Dendritic cell treated with granulocyte-macrophage colony-stimulating factor and Interleukin-4, amounts not matched to agents 40 ng/mL and 50 ng/mL, for 4 days (primary cell): ENCODE results near the gene ACRV1.
"Not testable (repeated sequence)": the region's sequence is repeated elsewhere in the genome, so short reads cannot be mapped to it uniquely, and the experiment has no call there.

Experiments
- H3K27ac Mint-ChIP-seq: one replicate; pipeline ENCODE4 v1.8.0; 2022; ENCODE audit warnings: mild to moderate bottlenecking, mixed read lengths
- H3K27me3 Mint-ChIP-seq: one replicate; pipeline ENCODE4 v1.8.0; 2022; ENCODE audit warnings: mild to moderate bottlenecking, mixed read lengths
- H3K36me3 Mint-ChIP-seq: one replicate; pipeline ENCODE4 v1.8.0; 2022; ENCODE audit warnings: low read depth, mixed read lengths
- H3K4me1 Mint-ChIP-seq: one replicate; pipeline ENCODE4 v1.8.0; 2022; ENCODE audit warnings: low read depth, mixed read lengths
- H3K4me3 Mint-ChIP-seq: one replicate; pipeline ENCODE4 v1.8.0; 2022; ENCODE audit warnings: mild to moderate bottlenecking, moderate library complexity, mixed read lengths
- H3K9me3 Mint-ChIP-seq: one replicate; pipeline ENCODE4 v1.8.0; 2022; ENCODE audit warnings: mixed read lengths
- intact Hi-C: fragments of 100-400 bp; cut with micrococcal nuclease; formaldehyde crosslinking; loops from one replicate; pipeline ENCODE4 v1.15.0; 2022

Gene ACRV1

GRCh38 chr11:125680747-125681146, at the start of gene ACRV1:
Gene ACRV1 (minus strand): TSS chr11:125680847. CDS start chr11:125680780, 67 bp downstream.
- Mint-ChIP-seq H3K27me3 (no peaks in the 10 kb centered on the region), H3K9me3 (no peaks in the 10 kb centered on the region), H3K4me3 (no peak within 1 kb of the TSS), H3K36me3 (no peaks in the 10 kb centered on the region), H3K27ac (no peak within 1 kb of the TSS), H3K4me1 (no peaks in the 10 kb centered on the region)
- intact Hi-C loops, result no loop called here

- intact Hi-C loops, result no loop called here
- Mint-ChIP-seq H3K27me3 (peaks cover 2% of the 10 kb centered on the region), H3K9me3 (no peaks in the 10 kb centered on the region), H3K4me3 (no peak overlapping the region), H3K4me1 (no peaks in the 10 kb centered on the region), H3K36me3 (no peaks in the 10 kb centered on the region), H3K27ac (no peak overlapping the region)
Observed at GRCh38 chr11:125728969-125729368, 48.3 kb upstream of the ACRV1 start.

GRCh38 chr11:125724125-125724524, 43.5 kb upstream of the ACRV1 start:
- no peak overlapping the region for H3K27ac Mint-ChIP-seq
- intact Hi-C loops, result no loop called here
- H3K4me1 Mint-ChIP-seq, result no peaks in the 10 kb centered on the region
- H3K36me3 Mint-ChIP-seq, result no peaks in the 10 kb centered on the region
- no peak overlapping the region for H3K4me3 Mint-ChIP-seq
- H3K27me3 Mint-ChIP-seq, result no peaks in the 10 kb centered on the region
- H3K9me3 Mint-ChIP-seq, result no peaks in the 10 kb centered on the region

GRCh38 chr11:125720781-125721180, 40.1 kb upstream of the ACRV1 start:
- peaks cover 8% of the 10 kb centered on the region for H3K9me3 Mint-ChIP-seq
- no peaks in the 10 kb centered on the region for H3K27me3 Mint-ChIP-seq

GRCh38 chr11:125704686-125705085, 24.0 kb upstream of the ACRV1 start:
- H3K4me1 Mint-ChIP-seq, H3K4me3 Mint-ChIP-seq, H3K9me3 Mint-ChIP-seq, intact Hi-C loops, H3K27me3 Mint-ChIP-seq, H3K27ac Mint-ChIP-seq, H3K36me3 Mint-ChIP-seq: not testable (repeated sequence)

More at GRCh38 chr11:125720781-125721180, 40.1 kb upstream of the ACRV1 start:
- Mint-ChIP-seq H3K27ac (no peak overlapping the region), H3K4me1 (no peaks in the 10 kb centered on the region), H3K36me3 (no peaks in the 10 kb centered on the region), H3K4me3 (no peak overlapping the region)
- intact Hi-C loops, result no loop called here

- Mint-ChIP-seq H3K36me3 (no peaks in the 10 kb centered on the region), H3K4me1 (no peaks in the 10 kb centered on the region), H3K9me3 (no peaks in the 10 kb centered on the region), H3K27ac (no peak overlapping the region), H3K27me3 (peaks cover 3% of the 10 kb centered on the region), H3K4me3 (no peak overlapping the region)
- intact Hi-C loops, result no loop called here
Observed at GRCh38 chr11:125701858-125702621, 21.4 kb upstream of the ACRV1 start.

GRCh38 chr11:125701018-125701610, 20.5 kb upstream of the ACRV1 start:
- Mint-ChIP-seq H3K4me3 (no peak overlapping the region), H3K4me1 (no peaks in the 10 kb centered on the region), H3K27ac (no peak overlapping the region), H3K9me3 (no peaks in the 10 kb centered on the region), H3K27me3 (peaks cover 3% of the 10 kb centered on the region), H3K36me3 (no peaks in the 10 kb centered on the region)
- intact Hi-C loops, result no loop called here

GRCh38 chr11:125694951-125695350, 14.3 kb upstream of the ACRV1 start:
- intact Hi-C loops, result no loop called here

GRCh38 chr11:125692887-125693286, 12.2 kb upstream of the ACRV1 start:
- intact Hi-C loops, result no loop called here
- Mint-ChIP-seq H3K9me3 (no peaks in the 10 kb centered on the region), H3K4me1 (no peaks in the 10 kb centered on the region), H3K27me3 (peaks cover 2% of the 10 kb centered on the region), H3K36me3 (no peaks in the 10 kb centered on the region), H3K4me3 (no peak overlapping the region), H3K27ac (no peak overlapping the region)

More at GRCh38 chr11:125694951-125695350, 14.3 kb upstream of the ACRV1 start:
- Mint-ChIP-seq H3K9me3 (no peaks in the 10 kb centered on the region), H3K27me3 (peaks cover 3% of the 10 kb centered on the region), H3K36me3 (no peaks in the 10 kb centered on the region), H3K4me3 (no peak overlapping the region), H3K4me1 (no peaks in the 10 kb centered on the region), H3K27ac (no peak overlapping the region)

GRCh38 chr11:125690006-125690405, 9.4 kb upstream of the ACRV1 start:
- Mint-ChIP-seq H3K36me3 (no peaks in the 10 kb centered on the region), H3K27ac (no peak overlapping the region), H3K4me1 (no peaks in the 10 kb centered on the region), H3K4me3 (no peak overlapping the region), H3K27me3 (no peaks in the 10 kb centered on the region), H3K9me3 (no peaks in the 10 kb centered on the region)
- intact Hi-C loops, result no loop called here

- intact Hi-C loops, result no loop called here
- Mint-ChIP-seq H3K4me3 (no peak overlapping the region), H3K27me3 (no peaks in the 10 kb centered on the region), H3K9me3 (no peaks in the 10 kb centered on the region), H3K4me1 (no peaks in the 10 kb centered on the region), H3K27ac (no peak overlapping the region), H3K36me3 (no peaks in the 10 kb centered on the region)
Observed at GRCh38 chr11:125689274-125689859, 8.7 kb upstream of the ACRV1 start.

GRCh38 chr11:125688632-125689031, 8.0 kb upstream of the ACRV1 start:
- Mint-ChIP-seq H3K27me3 (no peaks in the 10 kb centered on the region), H3K4me3 (no peak overlapping the region), H3K36me3 (no peaks in the 10 kb centered on the region), H3K27ac (no peak overlapping the region), H3K4me1 (no peaks in the 10 kb centered on the region), H3K9me3 (no peaks in the 10 kb centered on the region)
- intact Hi-C loops, result no loop called here

- Mint-ChIP-seq H3K9me3 (no peaks in the 10 kb centered on the region), H3K4me1 (no peaks in the 10 kb centered on the region), H3K27me3 (no peaks in the 10 kb centered on the region), H3K36me3 (no peaks in the 10 kb centered on the region), H3K27ac (no peak overlapping the region), H3K4me3 (no peak overlapping the region)
- intact Hi-C loops, result no loop called here
Observed at GRCh38 chr11:125688066-125688465, 7.4 kb upstream of the ACRV1 start.

GRCh38 chr11:125685228-125685627, 4.6 kb upstream of the ACRV1 start:
- H3K27ac Mint-ChIP-seq, result no peak overlapping the region
- H3K36me3 Mint-ChIP-seq, result no peaks in the 10 kb centered on the region
- intact Hi-C loops, result no loop called here
- H3K27me3 Mint-ChIP-seq, result no peaks in the 10 kb centered on the region
- no peaks in the 10 kb centered on the region for H3K4me1 Mint-ChIP-seq
- H3K4me3 Mint-ChIP-seq, result no peak overlapping the region
- no peaks in the 10 kb centered on the region for H3K9me3 Mint-ChIP-seq
